Panc1 (cell line): ENCODE results near the gene DAB1.

Experiments
- POLR2AphosphoS5 ChIP-seq: IDR thresholded peaks from 2 replicates; pipeline ENCODE4 v1.6.1; 2012; ENCODE audit warnings: mild to moderate bottlenecking, low read depth, low read length, moderate library complexity
- SIN3A ChIP-seq: IDR thresholded peaks from 2 replicates; pipeline ENCODE4 v1.6.1; 2012; ENCODE audit warnings: low read depth, mild to moderate bottlenecking, low read length, moderate library complexity, borderline replicate concordance; ENCODE audit not compliant: insufficient read depth
- TCF7L2 ChIP-seq: IDR thresholded peaks from 2 replicates; pipeline ENCODE4 v1.6.1; 2011; ENCODE audit warnings: mild to moderate bottlenecking, low read depth, low read length, inconsistent platforms
- TF ChIP-seq, protein P1 (sequence below): fragments of 450-650 bp; IDR thresholded peaks from 2 replicates; pipeline ENCODE4 v1.5.1; 2017; ENCODE audit warnings: mild to moderate bottlenecking
- TF ChIP-seq, protein P2 (sequence below), 2 experiments: IDR thresholded peaks; 2 replicates each; pipeline ENCODE4 v1.6.1; 2011 to 2012; ENCODE audit warnings: low read depth in 2 of 2, control low read depth in 1 of 2, low read length in 1 of 2, mild to moderate bottlenecking in 1 of 2, moderate library complexity in 1 of 2; ENCODE audit not compliant: insufficient read depth in 1 of 2

DNA sequence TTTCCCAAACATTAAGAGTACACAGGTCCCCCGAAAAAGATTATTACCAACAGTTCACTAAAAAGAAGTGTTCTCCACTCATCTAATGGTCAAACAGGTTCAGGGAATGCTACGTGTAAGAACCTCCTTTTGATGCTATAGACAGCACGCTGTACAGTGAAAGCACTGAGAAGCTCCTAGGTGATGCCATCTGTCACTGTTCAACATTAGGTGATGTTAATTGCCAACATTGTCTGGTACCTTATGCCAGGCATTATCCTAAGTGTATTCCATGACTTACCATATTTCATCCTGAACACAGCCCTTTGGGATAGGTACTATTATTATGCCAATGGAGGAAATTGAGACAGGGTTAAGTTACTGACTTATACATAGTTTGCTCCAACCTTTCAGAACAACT lies 82.1 kb downstream of the DAB1 start:
- TF ChIP-seq, protein P1, sequence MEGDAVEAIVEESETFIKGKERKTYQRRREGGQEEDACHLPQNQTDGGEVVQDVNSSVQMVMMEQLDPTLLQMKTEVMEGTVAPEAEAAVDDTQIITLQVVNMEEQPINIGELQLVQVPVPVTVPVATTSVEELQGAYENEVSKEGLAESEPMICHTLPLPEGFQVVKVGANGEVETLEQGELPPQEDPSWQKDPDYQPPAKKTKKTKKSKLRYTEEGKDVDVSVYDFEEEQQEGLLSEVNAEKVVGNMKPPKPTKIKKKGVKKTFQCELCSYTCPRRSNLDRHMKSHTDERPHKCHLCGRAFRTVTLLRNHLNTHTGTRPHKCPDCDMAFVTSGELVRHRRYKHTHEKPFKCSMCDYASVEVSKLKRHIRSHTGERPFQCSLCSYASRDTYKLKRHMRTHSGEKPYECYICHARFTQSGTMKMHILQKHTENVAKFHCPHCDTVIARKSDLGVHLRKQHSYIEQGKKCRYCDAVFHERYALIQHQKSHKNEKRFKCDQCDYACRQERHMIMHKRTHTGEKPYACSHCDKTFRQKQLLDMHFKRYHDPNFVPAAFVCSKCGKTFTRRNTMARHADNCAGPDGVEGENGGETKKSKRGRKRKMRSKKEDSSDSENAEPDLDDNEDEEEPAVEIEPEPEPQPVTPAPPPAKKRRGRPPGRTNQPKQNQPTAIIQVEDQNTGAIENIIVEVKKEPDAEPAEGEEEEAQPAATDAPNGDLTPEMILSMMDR = no peak
- TF ChIP-seq POLR2AphosphoS5 = no peak
- TF ChIP-seq, protein P2, sequence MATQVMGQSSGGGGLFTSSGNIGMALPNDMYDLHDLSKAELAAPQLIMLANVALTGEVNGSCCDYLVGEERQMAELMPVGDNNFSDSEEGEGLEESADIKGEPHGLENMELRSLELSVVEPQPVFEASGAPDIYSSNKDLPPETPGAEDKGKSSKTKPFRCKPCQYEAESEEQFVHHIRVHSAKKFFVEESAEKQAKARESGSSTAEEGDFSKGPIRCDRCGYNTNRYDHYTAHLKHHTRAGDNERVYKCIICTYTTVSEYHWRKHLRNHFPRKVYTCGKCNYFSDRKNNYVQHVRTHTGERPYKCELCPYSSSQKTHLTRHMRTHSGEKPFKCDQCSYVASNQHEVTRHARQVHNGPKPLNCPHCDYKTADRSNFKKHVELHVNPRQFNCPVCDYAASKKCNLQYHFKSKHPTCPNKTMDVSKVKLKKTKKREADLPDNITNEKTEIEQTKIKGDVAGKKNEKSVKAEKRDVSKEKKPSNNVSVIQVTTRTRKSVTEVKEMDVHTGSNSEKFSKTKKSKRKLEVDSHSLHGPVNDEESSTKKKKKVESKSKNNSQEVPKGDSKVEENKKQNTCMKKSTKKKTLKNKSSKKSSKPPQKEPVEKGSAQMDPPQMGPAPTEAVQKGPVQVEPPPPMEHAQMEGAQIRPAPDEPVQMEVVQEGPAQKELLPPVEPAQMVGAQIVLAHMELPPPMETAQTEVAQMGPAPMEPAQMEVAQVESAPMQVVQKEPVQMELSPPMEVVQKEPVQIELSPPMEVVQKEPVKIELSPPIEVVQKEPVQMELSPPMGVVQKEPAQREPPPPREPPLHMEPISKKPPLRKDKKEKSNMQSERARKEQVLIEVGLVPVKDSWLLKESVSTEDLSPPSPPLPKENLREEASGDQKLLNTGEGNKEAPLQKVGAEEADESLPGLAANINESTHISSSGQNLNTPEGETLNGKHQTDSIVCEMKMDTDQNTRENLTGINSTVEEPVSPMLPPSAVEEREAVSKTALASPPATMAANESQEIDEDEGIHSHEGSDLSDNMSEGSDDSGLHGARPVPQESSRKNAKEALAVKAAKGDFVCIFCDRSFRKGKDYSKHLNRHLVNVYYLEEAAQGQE (IDR thresholded peaks at IDR 0.05; ENCODE audit: insufficient read depth in 1 of 2, low read depth in 2 of 2, low read length in 1 of 2) = no peak
- TF ChIP-seq TCF7L2 = no peak
- no peak for TF ChIP-seq SIN3A
